Measurements from ENCODE around the gene GRID2. TPM values are rescaled to one million over a fixed set of nuclear protein-coding genes. Genes with fewer than 3 reads are reported as not detected.

The GRID2 gene
- total and polyA plus RNA-seq, 8 donors: 6.4 TPM; not detected in 7

DNA sequence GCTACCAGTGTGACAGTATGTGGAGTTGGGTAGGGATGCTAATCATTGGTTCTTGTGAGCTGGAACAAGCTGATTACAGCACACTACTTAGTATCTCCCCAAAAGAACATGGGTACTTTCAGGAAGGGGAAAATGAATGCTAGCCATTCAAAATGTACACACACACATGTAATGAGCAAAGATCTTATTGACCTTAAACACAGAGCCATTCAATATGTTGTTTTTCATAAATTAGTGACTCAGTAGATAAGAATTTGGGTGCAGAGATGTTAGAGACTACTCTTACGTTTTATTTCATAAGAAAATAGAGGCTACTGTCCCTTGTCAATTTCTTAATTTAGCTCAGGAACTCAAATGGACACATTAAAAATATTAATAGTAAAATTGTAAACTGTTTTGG, 1015.3 kb downstream of the GRID2 start:
- WGBS, 5 donors: 29 to 51% (median 43%) methylated on average over 1 of the region's 1 CpG
- H3K27ac ChIP-seq: no peak overlapping the region
- no peaks in the 10 kb centered on the region for H3K27me3 ChIP-seq
- no peak overlapping the region for H3K4me3 ChIP-seq
- intact Hi-C loops (cut with DNase I; ENCODE audit: low total_unique reads): no loop called here
- no peaks in the 10 kb centered on the region for H3K4me1 ChIP-seq
- peaks cover 0 to 10% (median 5%) of the 10 kb centered on the region in 4 donors for H3K9me3 ChIP-seq
- TF ChIP-seq EP300 (IDR thresholded peaks at IDR 0.05): no peak
- TF ChIP-seq POLR2AphosphoS5 (IDR thresholded peaks at IDR 0.05): no peak
- TF ChIP-seq, protein P1, sequence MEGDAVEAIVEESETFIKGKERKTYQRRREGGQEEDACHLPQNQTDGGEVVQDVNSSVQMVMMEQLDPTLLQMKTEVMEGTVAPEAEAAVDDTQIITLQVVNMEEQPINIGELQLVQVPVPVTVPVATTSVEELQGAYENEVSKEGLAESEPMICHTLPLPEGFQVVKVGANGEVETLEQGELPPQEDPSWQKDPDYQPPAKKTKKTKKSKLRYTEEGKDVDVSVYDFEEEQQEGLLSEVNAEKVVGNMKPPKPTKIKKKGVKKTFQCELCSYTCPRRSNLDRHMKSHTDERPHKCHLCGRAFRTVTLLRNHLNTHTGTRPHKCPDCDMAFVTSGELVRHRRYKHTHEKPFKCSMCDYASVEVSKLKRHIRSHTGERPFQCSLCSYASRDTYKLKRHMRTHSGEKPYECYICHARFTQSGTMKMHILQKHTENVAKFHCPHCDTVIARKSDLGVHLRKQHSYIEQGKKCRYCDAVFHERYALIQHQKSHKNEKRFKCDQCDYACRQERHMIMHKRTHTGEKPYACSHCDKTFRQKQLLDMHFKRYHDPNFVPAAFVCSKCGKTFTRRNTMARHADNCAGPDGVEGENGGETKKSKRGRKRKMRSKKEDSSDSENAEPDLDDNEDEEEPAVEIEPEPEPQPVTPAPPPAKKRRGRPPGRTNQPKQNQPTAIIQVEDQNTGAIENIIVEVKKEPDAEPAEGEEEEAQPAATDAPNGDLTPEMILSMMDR (IDR thresholded peaks at IDR 0.05): no peak
- no peak for TF ChIP-seq POLR2A (IDR thresholded peaks at IDR 0.05)
- no peak for DNase-seq
- H3K36me3 ChIP-seq: no peaks in the 10 kb centered on the region

DNA sequence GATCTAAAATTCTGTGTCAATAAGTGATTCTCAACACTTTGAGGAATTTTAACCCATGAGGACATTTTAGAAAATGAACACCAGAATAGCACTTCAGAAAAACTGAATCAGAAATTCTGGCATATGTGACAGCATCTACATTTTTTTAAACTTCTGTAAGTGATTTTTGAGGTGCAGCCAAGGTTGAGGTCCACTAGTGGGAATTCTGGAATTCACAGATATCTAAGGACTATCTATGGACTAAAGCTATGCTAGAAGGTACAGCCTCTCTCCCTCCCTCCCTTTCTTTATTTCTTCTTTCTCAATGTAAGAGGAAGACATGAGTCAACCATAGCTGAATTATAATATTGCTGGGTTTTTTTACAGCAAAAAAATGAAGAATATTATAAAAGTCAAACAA, 1016.6 kb downstream of the GRID2 start:
- H3K9me3 ChIP-seq: peaks cover 0 to 10% (median 5%) of the 10 kb centered on the region in 4 donors
- intact Hi-C loops (cut with DNase I; ENCODE audit: low total_unique reads): no loop called here
- no peak for DNase-seq
- no peaks in the 10 kb centered on the region for H3K27me3 ChIP-seq
- H3K4me1 ChIP-seq: no peaks in the 10 kb centered on the region
- H3K4me3 ChIP-seq: no peak overlapping the region
- TF ChIP-seq POLR2AphosphoS5 (IDR thresholded peaks at IDR 0.05): no peak
- no peak for TF ChIP-seq POLR2A (IDR thresholded peaks at IDR 0.05)
- TF ChIP-seq, protein P1 (IDR thresholded peaks at IDR 0.05): no peak
- no peak for TF ChIP-seq EP300 (IDR thresholded peaks at IDR 0.05)
- H3K36me3 ChIP-seq: no peaks in the 10 kb centered on the region
- H3K27ac ChIP-seq: no peak overlapping the region

DNA sequence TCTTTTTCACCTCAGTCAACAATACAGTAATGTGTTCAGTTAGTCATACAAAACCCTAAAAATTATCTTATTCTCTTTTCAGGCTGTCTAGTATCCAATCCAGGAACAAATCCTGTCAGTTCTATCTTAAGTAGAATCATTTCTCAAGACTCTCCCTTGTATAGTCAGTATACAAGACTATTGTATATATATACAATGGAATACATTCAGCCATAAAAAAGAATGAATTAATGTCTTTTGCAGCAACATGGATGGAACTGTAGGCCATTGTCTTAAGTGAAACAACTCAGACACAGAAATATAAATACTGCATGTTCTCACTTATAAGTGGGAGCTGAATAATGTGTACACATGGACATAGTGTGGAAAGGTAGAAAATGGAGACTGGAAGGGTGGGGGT, 1023.6 kb downstream of the GRID2 start:
- no peaks in the 10 kb centered on the region for H3K4me1 ChIP-seq

DNA sequence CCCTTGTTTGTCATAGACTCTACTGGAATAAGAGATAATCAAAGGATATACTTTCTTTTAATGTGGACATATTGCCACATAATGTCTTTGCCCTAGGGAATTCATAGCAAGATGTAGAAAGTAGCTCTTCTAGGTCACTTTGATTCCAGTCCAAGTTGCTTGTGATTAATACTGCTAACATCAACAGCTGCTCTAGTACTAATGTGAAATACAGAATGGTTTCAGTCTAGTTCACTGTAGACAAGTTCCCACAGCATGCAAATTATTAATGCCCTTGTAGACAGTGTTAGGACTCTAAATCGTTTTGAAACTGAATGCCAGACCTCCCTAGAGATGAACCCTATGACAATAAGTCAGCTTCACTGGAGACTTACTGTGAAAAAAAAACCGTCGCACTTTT, 1030.2 kb downstream of the GRID2 start:
- Histone ChIP-seq H3K27ac (no peak overlapping the region), H3K27me3 (no peaks in the 10 kb centered on the region), H3K4me1 (no peaks in the 10 kb centered on the region), H3K4me3 (no peak overlapping the region), H3K36me3 (no peaks in the 10 kb centered on the region), H3K9me3 (no peaks in the 10 kb centered on the region)
- intact Hi-C loops (cut with DNase I; ENCODE audit: low total_unique reads): no loop called here
- 50 to 76% (median 73%) methylated on average over 3 of the region's 3 CpGs for WGBS, 5 donors
- DNase-seq: peak in 1 of 2 donors; percentile 22
- TF ChIP-seq POLR2A (IDR thresholded peaks at IDR 0.05): no peak
- TF ChIP-seq EP300 (IDR thresholded peaks at IDR 0.05): no peak
- TF ChIP-seq, protein P1 (IDR thresholded peaks at IDR 0.05): no peak
- no peak for TF ChIP-seq POLR2AphosphoS5 (IDR thresholded peaks at IDR 0.05)

More for the DNA sequence above, 1023.6 kb downstream of the GRID2 start:
- Histone ChIP-seq H3K9me3 (peaks cover 0 to 10% (median 5%) of the 10 kb centered on the region in 4 donors), H3K27me3 (no peaks in the 10 kb centered on the region), H3K36me3 (no peaks in the 10 kb centered on the region), H3K27ac (no peak overlapping the region), H3K4me3 (no peak overlapping the region)
- no peak for DNase-seq
- TF ChIP-seq, protein P1 (IDR thresholded peaks at IDR 0.05): no peak
- TF ChIP-seq POLR2AphosphoS5 (IDR thresholded peaks at IDR 0.05) (no peak), POLR2A (IDR thresholded peaks at IDR 0.05) (no peak), EP300 (IDR thresholded peaks at IDR 0.05) (no peak)
- intact Hi-C loops (cut with DNase I; ENCODE audit: low total_unique reads): no loop called here

Data from stomach (tissue), 9 donors.